ENCODE data around the gene ODR4.
"Not testable (repeated sequence)": the region's sequence is repeated elsewhere in the genome, so short reads cannot be mapped to it uniquely, and the experiment has no call there.

ODR4 gene
- total RNA-seq: 34.2 to 52.9 (median 37.7) reads per million in 4 experiments

DNA sequence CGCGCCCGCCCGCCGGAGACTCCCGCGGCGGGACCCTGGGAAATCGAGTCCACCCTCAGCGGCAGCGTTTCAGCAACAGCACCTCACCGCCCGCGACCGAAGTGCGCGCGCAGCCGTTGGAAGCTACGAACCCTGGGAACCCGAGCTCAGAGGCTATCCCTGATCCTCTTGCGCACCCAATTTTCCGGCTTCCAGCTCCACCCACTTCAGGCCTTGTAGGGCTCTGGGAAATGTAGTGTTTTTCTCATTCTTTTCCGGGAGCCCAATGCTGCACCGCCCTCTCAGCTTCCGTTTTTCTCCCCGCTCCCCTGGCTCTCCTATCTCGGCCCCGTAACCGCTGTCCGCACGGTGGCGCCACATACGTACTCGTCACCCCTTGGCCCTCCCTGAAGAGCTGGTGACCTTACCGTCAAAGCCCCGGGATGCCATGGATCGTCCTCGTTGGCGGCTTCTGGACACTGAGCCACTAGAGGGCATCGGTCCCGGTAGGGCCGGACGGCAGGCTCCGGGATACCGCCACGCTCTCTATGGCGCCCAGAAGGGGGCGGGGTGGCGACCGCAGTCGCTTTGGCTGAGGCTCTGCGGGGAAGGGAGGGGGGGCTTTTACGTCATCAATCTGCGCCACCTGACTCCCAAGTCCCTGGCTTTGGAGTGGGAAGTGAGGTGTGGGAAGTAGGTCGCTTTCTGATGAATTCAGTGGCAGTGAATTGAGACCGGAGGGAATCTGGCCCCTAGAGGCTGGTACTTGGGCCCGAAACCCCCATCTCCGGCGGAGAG is at the start of gene ODR4, which contains the start of gene TPR:
Gene ODR4, plus strand, starts transcription at position 687 of the 777 bp plus-strand sequence. CDS start 3,948 bp downstream, outside the sequence.
Gene TPR, minus strand, starts transcription at position 102 of the 777 bp plus-strand sequence. CDS start 225 bp downstream, outside the sequence.
- DNase-seq: peak; percentile 99

DNA sequence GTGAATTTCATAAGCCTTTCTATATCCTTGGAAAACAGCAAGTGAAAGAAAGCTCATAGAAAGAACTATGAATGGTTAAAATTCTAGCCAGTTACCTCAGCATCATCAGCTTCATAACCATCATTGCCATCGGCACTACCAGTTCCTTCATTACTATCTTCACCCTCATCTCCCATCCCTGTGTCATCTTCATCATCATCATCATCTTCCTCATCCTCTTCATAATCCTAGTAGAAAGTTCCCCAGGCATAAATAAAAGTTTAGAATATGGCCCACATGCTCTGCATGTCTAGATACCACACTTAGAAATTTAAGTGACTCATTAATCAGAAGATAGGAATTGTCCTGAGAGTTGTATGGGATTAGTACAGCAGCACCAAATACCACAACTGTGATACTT is 49.6 kb upstream of the ODR4 start:
- no peak for DNase-seq

DNA sequence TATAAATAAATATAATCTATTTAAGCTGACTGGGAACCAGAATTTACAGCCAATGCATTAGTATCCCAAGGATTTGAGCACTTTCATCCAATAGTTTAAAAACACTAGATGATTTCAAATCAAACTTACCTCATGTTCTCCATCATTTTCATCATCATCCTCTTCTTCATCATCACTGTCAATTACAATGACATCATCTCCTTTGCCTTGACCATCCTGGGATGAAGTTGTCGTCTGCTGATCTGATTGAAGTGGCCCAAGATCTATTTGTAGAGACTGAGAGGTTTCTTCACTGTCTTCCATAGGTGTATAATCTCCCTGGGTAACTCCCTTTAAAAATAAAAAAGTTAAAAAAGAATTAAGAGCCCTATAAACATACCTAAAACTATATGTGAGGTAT is 48.3 kb upstream of the ODR4 start:
- DNase-seq: no peak

DNA sequence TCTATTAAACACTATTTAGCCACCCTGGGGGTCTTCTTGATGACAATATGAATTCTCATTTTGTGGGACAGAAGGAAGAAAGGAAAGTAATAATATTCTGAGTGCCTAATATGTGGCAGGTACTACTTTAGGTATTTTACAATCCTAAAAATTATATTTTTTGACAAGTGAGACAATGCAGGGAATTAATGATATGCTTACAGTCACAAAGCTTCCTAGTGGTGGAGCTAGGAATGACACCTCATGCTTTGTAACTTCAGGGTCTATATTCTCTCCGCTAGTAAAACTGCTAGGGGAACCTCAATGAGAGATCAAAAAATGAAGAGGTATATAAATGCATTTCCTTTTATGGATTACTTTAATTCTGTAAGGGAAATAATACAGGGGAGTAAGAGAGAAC is 44.9 kb upstream of the ODR4 start:
- DNase-seq: no peak

DNA sequence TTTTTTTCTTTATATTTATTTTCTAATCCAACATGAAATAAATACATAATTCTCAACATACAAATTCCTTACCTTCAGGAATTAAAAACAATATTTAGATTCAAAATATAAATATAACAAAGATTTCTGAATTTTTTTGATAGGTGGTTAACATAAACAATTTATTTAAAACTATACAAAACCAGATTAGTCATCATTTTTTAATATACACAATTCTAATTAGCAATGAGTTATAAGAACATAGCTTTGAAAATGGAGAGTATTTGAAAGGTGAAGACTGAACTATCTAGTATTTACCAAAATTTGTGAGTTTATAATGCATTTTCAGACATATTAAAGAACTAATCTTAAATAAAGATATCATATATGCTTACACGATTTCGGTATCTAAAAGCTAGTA is 38.1 kb upstream of the ODR4 start:
- no peak for DNase-seq

DNA sequence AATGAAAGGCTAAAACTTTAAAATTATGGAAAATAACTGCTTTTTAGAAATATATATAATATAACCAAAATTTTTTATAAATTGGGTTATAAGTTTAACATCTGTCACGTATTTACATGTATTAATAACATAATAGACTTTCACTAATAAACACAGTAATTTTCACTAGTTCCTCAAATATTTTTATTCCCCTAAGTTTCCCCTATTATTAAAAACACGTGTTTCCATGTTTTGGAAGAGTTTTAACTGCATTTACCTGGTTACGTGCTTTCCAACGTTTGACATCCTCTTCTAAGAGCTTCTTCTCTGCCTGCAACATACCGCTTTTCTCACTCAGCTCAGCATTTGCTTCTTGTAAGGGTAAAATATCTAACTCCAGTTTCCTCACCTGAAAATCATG is 34.9 kb upstream of the ODR4 start:
- no peak for DNase-seq

DNA sequence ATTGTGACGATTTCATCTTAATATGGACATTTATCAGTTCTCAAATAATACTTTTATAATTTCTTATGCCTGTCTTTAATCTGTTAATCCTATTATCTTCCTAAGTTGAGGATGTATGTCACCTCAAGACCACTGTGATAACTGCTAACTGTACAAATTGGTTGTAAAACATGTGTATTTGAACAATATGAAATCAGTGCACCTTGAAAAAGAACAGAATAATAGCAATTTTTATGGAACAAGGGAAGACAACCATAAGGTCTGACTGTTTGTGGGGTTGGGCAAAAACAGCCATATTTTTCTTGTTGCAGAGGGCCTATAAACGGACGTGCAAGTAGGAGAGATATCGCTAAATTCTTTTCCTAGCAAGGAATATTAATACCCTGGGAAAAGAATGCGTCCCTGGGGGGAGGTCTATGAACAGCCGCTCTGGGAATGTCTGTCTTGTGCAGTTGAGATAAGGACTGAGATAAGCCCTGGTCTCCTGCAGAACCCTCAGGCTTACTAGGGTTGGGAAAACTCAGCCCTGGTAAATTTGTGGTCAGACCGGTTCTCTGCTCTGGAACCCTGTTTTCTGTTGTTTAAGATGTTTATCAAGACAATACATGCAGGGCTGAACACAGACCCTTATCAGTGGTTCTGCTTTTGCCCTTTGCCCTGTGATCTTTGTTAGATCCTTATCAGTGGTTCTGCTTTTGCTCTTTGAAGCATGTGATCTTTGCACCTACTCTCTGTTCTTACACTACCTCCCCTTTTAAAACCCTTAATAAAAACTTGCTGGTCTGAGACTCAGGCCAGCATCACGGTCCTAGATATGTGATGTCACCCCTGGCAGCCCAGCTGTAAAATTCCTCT is 27.6 kb upstream of the ODR4 start:
- not testable (repeated sequence) for DNase-seq

DNA sequence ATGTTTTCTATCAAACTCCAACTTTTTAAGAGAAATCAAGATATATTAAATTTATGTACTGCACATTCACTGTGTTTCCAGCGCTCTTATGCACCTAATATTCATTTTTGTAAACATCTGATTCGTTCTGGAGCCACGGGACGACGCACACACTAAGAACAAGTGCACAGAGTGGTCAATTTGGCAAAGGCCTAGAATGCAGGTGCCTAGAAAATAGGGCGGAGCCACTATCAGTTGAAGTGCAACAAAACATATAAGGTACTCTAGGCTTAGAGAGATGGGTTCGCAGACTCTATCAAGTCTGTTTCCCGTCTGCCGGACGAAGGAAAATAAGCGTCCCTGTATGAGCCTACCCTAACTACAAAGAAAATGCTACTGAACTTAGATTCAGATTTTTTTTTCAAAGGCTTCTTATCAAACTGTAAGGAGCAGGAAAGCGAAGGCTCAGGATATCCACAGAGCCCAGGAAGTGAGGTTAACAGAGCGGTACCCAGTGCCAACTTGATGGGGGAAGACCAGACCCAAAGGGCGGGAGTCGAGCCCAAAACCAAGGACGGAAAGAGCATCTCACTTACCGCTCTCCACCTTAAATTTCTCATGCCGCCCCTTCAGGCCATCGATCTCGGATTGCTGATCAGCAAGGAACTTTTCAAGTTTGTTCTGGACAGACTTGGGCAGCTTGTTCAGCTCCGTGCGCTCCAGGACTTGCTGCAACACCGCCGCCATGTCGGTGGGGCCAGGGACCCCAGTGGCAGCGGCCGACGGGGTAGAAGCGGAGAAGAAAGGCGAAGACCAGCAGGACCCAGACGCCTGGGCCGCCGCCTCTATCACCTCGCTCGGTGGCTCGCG is 1.1 kb upstream of the ODR4 start:
- DNase-seq: no peak

DNA sequence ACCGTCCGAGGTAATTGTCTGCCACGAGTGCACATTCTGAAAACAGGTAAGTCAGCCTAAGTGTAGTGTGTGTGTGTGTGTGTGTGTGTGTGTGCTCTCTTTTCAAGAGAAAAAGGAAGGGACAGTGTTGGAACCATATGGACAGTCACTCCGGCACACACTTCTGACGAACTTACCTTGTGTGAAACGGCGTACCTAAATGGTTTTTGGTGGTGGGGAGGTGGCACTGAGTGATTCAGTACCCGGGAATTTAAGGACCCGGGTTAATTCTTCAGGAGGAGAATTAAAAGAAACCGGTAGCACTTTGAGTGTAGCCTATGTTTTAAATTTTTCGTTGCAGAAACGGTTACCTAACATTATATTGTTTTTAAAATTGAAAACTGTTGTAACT is 286 bp downstream of the ODR4 start:
- DNase-seq: no peak

DNA sequence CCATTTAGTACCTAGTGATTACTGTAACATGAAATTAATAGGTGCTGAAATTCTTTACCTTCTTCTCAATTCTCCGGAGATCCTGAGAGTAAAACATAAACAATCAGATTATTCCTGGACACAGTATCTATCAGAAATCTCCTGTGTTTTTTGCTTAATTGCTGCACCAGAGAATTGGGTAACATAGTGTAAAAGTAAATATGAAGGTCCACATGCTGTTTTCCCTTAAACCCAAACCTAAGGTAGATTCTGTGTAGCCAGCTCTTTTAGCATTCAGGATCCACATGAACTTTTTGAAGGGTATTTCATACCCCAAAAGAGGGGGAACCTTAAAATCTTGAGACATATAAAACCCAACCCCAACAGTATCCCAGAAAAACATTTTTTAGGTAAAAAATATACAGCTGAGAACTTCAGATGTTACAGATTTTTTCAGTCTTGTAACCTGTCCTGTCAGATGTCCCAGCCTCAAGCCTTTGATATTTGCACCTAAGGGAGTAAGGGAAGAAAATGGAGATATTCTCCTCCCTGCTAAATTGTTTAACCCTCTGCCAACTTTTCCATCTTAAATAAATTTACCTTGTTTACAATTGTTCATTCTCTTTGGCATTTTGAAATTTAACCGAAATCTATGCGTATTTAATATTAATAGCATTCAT is 11.2 kb downstream of the ODR4 start:
- DNase-seq: no peak

DNA sequence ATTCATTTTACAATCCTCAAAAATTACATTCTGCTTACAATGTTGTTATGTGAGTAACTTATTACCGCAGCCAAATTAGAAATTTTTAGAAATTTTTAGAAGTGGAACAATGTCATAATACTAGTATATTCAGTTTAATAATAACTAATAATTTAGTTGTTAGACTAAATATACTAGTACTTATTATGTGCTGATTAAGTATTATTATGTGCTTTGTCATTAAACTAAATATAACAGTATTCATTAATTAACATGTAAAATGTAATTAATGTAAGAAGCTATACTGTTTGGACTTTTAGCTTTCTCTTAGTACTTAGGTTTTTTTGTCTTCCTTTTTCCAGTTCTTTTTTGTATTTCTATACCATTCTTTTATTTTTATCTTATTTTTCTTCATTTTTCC is 15.3 kb downstream of the ODR4 start:
- DNase-seq: no peak

DNA sequence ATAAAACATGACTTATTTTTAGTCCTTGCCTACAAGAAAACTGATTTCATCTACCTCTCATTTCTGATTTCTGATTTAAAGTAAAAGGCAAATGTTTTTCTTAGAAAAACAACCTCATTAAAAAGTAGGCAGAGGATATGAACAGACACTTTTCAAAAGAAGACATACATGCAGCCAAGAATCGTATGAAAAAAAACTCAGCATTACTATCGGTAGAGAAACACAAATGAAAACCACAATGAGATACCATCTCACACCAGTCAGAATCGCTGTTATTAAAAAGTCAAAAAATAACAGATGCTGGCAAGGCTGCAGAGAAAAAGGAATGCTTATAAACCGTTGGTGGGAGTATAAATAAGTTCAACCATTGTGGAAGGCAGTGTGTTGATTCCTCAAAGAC is 16.2 kb downstream of the ODR4 start:
- no peak for DNase-seq

DNA sequence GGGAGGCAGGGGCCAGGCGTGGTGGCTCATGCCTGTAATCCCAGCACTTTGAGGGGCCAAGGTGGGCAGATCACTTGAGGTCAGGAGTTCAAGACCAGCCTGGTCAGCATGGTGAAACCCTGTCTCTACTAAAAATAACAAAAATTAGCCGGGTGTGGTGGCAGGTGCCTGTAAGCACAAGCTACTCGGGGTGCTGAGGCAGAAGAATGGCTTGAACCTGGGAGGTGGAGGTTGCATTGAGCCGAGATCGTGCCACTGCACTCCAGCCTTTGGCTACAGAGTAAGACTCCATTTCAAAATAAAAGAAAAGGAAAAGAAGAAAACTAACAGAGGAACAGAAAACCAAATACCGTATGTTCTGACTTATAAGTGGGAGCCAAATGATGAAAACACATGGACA is 17.1 kb downstream of the ODR4 start:
- DNase-seq: not testable (repeated sequence)

DNA sequence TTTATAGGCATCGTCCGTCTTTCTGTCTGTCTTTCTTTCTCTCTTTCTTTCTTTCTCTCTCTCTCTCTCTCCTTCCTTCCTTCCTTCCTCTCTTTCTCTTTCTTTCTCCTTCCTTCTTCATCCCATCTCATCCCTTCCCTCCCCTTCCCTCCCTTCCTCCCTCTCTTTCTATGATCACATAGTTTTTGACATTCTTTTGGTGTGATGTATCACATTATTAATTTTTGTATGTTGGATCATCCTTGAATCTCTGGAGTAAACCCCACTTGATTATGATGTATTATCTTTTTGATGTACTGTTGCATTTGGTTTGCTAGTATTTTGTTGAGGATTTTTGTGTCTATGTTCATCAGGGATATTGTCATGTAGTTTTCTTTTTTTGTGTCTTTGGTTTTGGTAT is 25.8 kb downstream of the ODR4 start:
- DNase-seq: not testable (repeated sequence)

DNA sequence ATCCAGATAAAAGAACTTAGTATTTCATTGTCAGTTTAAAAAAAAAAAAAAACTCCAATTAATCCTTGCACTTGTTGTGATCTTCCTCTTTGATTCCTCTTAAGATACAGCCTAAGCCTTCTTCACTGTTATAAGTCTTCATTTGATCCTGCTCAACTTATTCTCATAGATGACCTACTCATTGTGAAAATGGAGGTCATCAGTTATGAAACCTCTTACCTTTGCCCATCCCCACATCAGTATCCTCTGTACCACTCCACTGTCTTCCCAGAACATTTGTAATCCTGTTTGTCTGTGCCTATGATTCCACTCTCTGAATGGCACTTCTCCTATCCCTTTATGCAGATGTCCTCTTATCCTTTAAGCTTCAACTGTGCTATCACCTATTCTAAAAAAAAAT is 28.0 kb downstream of the ODR4 start:
- no peak for DNase-seq

DNA sequence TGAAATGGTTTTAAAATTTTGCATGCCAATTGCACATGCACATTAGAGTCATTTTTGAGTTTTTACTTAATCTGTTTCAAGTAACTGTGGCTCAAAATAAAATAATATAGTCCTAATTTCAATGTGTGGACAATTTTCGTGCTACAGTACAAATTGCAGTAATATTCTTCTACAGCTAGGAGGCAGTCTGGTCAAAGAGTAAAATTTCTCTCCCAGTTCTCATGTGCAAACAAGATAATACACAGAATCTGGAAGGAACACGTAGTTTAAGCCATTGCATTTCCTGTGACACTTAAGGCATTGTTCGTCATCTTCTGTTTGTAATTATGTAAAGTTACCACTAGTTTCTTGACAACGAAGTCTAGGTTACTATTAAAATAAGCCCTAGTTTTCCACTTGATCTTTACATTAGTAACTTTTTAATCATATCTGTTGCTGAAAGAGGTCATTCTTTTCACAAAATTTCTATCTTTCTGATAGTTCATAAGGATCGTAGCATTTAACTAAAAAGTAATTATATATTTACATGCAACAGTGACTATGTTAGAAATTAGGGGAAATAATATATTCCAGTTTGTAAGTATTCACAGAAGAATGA is 28.9 kb downstream of the ODR4 start:
- no peak for DNase-seq

DNA sequence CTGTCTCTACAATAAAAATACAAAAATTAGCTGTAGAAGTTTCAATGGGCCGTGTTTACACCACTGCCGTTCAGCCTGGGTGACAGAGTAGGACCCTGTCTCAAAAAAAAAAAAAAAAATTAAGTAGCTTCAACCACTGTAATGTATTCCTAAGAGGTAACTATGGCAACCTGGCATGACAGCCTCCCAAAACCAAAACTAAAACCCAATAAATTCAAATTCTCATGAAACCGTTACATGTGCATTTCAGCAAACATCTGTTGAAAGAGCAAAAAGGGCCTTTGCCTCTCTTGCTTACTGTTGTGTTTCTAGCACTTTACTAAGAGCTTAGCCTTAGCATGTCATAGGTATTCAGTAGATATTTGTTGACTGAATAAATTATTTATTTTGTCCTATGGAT is 33.5 kb downstream of the ODR4 start:
- DNase-seq: no peak

DNA sequence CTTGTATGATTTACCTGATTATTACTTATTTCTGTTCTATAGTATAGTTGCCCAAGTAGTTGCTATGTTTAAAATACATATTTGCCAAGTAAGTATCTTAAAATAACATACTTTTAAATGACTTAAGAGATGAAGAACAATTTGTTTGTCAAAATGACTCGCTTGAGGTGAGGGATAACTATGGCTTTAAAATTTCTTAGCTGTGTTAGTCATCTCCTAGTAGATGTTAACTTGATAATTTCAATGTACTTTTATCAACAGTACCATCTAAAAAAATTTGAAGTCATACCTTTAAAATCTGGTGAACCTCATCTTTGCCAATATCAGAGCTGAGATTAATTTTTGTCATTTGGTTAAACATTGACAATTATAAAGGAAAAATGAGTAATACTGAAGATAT is 37.7 kb downstream of the ODR4 start:
- DNase-seq: no peak

DNA sequence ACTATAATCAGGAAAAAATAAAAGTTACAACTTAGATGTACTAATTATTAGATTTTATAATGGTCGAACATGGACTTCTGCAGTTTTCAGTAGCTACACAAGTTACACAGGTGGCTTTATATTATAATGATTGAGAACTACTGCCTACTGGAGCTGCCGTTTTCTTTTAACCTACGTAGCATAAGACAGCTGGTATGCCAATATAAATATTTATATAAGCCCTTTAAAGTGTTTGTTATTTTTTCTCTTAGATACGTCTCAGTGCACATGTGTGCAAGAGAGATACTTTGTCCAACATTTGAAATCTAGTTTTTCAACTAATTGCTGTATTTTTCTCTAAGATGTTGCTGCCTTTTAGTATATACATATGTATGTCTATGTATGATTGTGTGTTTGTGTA is 42.9 kb downstream of the ODR4 start:
- DNase-seq: no peak

DNA sequence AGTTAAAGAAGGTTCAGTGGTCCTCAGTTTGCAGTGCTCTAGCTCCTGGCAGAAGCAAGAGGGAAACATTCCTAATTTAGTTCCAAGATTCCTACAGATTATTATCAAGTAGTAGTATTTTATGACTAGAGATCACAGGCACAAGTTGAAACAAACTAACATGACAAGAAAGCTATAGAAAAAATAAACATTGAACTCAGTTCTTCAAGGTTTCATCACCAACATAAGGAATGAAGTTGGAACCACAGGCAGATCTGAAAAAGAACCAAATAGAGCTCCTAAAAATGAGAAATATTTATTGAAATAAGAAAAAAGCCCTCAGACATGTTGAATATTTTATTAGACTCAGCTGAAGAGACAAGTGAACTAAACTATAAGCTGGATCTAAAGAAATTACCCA is 44.7 kb downstream of the ODR4 start:
- no peak for DNase-seq

DNA sequence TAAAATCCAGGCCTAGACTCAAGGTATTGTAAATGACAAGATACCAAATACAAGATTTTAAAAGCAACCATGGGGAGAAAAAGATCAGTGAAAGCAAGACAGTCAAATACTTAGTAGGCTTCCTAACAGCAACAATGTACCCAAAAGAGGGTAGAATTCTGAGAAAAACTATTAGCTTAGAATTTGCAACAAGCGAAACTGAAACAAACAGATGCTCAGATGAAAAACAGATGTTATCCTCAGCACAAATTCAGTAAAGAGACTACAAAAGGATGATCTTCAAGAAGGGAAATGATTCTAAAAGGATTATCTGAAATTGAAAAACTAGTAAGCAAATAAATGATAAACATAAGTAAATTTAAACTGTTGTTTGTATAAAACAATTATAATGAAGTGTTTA is 45.3 kb downstream of the ODR4 start:
- DNase-seq: no peak

DNA sequence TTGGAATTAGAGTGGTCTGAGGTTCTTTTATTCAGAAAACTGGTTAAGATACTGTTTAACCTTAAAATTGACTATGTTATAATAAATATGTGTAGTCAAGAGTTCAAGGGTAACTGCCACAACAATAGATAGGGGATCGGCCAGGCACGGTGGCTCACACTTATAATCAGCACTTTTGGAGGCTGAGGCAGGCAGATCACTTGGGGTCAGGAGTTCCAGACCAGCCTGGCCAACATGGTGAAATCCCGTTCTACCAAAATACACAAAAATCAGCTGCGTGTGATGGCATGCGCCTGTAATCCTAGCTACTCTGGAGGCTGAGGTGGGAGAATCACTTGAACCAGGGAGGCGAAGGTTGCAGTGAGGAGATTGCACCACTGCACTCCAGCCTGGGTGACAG is 45.8 kb downstream of the ODR4 start:
- no peak for DNase-seq

Measured in effector CD8-positive, alpha-beta T cell (primary cell).